RCC 7860 (cell line): ENCODE results near the gene LARGE2.

Source experiments
- DNase-seq: peaks from one replicate; pipeline ENCODE4 v3.0.0-alpha.2; 2015; ENCODE audit warnings: low spot score
- FAIRE-seq: peaks from 2 replicates; lab custom pipeline; 2012; peaks lifted over from hg19 to GRCh38; lab: Jason Lieb, UNC

Gene LARGE2

GRCh38 chr11:45913514-45913913 lies 8.9 kb upstream of the LARGE2 start:
- no peak for FAIRE-seq

GRCh38 chr11:45913942-45914635 lies 8.4 kb upstream of the LARGE2 start:
- no peak for FAIRE-seq
- no peak for DNase-seq

More at GRCh38 chr11:45913514-45913913, 8.9 kb upstream of the LARGE2 start:
- DNase-seq, result no peak

GRCh38 chr11:45915446-45915845 lies 7.0 kb upstream of the LARGE2 start:
- FAIRE-seq, result no peak
- DNase-seq, result no peak

GRCh38 chr11:45917286-45917622 lies 5.2 kb upstream of the LARGE2 start:
- FAIRE-seq, result no peak
- DNase-seq, result no peak

GRCh38 chr11:45917623-45918330 lies 4.7 kb upstream of the LARGE2 start, which contains the start of gene PEX16:
Gene PEX16, minus strand, starts transcription at chr11:45917877. Its CDS starts 66 bp downstream, at chr11:45917811.
- FAIRE-seq, result peak; percentile 79

GRCh38 chr11:45918331-45918941 lies 4.0 kb upstream of the LARGE2 start:
- FAIRE-seq (peak; percentile 16), DNase-seq (peak; percentile 34)

More at GRCh38 chr11:45917623-45918330, 4.7 kb upstream of the LARGE2 start, which contains the start of gene PEX16:
- peak; percentile 94 for DNase-seq

GRCh38 chr11:45918962-45919675 lies 3.3 kb upstream of the LARGE2 start:
- FAIRE-seq, result no peak

GRCh38 chr11:45919806-45920530 lies 2.5 kb upstream of the LARGE2 start:
- FAIRE-seq (no peak), DNase-seq (no peak)

More at GRCh38 chr11:45918962-45919675, 3.3 kb upstream of the LARGE2 start:
- DNase-seq, result no peak

- DNase-seq (no peak), FAIRE-seq (no peak)
Observed at GRCh38 chr11:45920531-45921477, 1.7 kb upstream of the LARGE2 start.

- FAIRE-seq, result no peak
- no peak for DNase-seq
Observed at GRCh38 chr11:45921561-45922424, 663 bp upstream of the LARGE2 start.

GRCh38 chr11:45924036-45924915 lies 1.8 kb downstream of the LARGE2 start:
- DNase-seq (no peak), FAIRE-seq (no peak)

GRCh38 chr11:45924927-45925326 lies 2.5 kb downstream of the LARGE2 start:
- FAIRE-seq (no peak), DNase-seq (no peak)

- no peak for FAIRE-seq
- DNase-seq, result no peak
Observed at GRCh38 chr11:45925550-45925949, 3.1 kb downstream of the LARGE2 start.

- no peak for DNase-seq
- FAIRE-seq, result no peak
Observed at GRCh38 chr11:45926001-45926401, 3.5 kb downstream of the LARGE2 start.

GRCh38 chr11:45926536-45927331 lies 4.3 kb downstream of the LARGE2 start:
- DNase-seq (no peak), FAIRE-seq (no peak)

- no peak for DNase-seq
- FAIRE-seq, result no peak
Observed at GRCh38 chr11:45927332-45927683, 4.9 kb downstream of the LARGE2 start.
